IPS-NIHi7 (cell line): ENCODE results near the gene TMEM116.
"Not testable (repeated sequence)": the region's sequence is repeated elsewhere in the genome, so short reads cannot be mapped to it uniquely, and the experiment has no call there.

ENCODE experiments used
- DNase-seq: peaks from one replicate; pipeline ENCODE4 v3.0.0; 2012; ENCODE audit warnings: mixed read lengths; ENCODE audit errors: extremely low spot score

Gene TMEM116

DNA sequence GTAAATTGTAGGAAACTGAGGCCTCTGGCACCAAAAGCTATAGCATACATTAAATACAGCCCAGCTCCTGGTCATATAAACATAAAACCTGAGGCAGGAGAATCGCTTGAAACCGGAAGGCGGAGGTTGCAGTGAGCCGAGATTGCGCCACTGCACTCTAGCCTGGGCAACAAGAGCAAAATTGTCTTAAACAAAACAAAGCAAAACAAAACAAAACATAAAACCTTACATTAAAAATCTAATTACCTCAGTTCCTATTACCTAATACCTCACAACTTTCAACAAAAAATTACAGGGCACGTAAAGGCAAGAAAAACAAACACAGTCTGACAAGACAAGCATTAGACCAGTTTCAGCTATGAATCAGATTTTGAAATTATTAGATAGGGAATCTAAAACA lies 36.7 kb downstream of the TMEM116 start:
- no peak for DNase-seq

DNA sequence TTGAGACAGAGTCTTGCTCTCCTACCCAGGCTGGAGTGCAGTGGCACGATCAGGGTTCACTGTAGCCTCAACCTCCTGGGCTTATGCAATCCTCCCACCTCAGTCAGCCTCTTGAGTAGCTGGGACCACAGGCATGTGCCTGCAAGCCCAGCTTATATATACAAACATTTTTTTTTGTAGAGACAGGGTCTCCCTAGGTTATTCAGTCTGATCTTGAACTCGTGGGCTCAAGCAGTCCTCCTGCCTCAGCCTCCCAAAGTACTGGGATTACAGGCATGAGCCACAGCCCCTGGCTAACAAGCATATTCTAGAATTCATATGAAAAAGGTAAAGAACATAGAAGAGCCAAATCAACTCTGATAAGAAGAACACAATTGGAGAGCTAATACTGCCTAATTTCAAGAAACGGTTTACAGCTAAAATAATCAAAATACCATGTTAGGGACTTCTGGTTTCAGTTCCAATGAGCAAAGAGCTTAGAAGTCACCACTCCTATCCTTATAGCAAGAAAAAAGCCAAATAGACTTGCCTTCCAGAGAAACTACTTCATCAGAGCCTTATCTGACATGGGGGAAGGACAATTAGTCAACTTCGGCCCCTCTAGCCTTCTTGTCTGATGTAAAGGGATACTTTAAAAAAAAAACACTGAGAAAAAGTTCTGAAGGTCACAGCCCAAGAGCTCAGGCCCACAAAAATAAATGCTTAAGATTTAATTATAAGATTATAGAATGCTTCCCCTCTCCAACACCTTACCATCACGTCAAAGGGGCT lies 37.6 kb downstream of the TMEM116 start:
- no peak for DNase-seq

GRCh38 chr12:111971800-111972199 lies 41.2 kb downstream of the TMEM116 start:
- no peak for DNase-seq

- no peak for DNase-seq
Measured at GRCh38 chr12:111964935-111965334, 48.0 kb downstream of the TMEM116 start.

DNA sequence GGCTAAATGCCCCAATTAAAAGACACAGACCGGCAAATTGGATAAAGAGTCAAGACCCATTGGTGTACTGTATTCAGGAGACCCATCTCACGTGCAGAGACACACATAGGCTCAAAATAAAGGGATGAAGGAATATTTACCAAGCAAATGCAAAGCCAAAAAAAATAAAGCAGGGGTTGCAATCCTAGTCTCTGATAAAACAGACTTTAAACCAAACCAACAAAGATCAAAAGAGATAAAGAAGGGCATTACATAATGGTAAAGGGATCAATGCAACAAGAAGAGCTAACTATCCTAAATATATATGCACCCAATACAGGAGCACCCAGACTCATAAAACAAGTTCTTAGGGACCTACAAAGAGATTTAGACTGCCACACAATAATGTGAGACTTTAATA lies 53.4 kb downstream of the TMEM116 start:
- DNase-seq = not testable (repeated sequence)

GRCh38 chr12:111957224-111957623 lies 55.7 kb downstream of the TMEM116 start:
- DNase-seq = not testable (repeated sequence)

DNA sequence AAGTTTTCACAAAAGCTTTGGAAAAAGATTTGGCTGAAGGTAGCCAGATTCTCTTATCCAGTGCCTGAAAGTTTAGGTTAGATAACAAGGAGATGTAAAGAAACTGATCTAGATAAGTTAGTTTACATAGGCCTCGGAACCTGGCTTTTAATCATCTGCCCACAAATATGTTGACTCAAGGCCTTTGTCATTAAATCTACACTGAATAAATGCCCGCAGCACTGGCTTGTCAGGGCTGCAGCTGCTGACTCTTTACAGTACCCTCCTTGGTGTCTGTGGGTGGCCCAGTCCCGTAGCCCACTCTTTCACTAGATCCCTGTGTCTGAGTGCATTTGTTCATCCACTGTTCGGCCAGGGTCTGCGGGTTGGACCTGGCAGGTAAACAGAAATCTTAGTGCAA lies 58.0 kb downstream of the TMEM116 start:
- DNase-seq = no peak

- DNase-seq = no peak
Measured at GRCh38 chr12:111953455-111953854, 59.5 kb downstream of the TMEM116 start.

- DNase-seq = not testable (repeated sequence)
Measured at GRCh38 chr12:111952084-111952787, 60.7 kb downstream of the TMEM116 start.

DNA sequence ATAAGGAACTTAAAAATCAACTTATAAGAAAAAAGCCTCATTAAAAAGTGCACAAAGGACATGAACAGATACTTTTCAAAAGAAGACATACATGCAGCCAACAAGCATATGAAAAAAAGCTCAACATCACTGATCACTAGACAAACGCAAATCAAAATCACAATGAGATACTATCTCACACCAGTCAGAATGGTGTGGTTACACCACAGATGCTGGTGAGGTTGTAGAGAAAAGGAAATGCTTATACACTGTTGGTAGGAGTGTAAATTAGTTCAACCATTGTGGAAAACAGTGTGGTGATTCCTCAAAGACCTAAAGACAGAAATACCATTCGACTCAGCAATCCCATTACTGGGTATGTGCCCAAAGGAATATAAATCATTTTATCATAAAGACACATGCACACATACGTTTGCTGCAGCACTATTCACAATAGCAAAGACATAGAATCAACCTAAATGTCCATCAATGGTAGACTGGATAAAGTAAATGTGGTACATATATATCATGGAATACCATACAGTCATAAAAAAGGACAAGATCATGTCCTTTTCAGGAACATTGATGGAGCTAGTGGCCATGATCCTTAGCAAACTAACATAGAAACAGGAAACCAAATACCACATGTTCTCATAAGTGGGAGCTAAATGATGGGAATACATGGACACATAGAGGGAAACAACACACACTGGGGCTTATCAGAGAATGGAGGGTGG lies 61.8 kb downstream of the TMEM116 start:
- not testable (repeated sequence) for DNase-seq

DNA sequence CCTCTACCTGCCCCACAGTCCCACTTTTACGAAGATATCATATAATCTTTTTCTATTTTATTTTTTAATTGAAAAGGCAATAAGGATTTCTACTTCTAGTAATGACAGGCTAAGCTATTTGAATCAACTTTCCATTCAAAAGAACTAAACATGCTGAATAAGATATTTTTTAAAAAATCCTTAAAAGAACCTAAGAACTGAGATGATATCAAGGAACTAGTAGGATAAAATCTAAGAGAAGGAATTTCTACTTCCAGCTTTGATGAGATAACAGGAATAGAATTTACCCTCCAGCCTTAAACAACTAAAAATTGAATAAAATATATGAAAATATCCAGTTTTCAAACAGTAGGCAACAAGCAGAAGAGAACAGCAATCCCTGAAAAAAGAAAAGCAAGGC lies 69.0 kb downstream of the TMEM116 start:
- no peak for DNase-seq

- DNase-seq = no peak
Measured at GRCh38 chr12:111942557-111942956, 70.4 kb downstream of the TMEM116 start.

DNA sequence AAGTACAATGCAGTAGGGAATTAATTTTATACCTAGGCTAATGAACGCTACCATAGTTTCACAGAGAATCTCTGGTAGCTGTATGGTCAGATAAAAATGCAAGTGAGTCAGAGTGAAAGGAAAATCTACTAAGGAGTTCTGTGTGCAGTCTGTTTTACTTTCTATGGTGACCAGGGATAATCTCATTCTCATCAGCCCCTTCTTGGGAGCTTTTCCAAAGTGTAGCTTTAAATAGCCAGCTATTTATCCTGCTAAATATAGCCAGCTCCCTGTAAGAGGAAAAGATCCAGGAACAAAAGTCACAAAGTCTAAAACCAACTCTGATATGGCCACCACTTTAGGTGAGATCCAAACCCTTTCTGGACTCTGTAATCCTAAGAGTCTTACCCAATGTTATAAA lies 75.5 kb downstream of the TMEM116 start:
- no peak for DNase-seq

GRCh38 chr12:111936869-111937268 lies 76.1 kb downstream of the TMEM116 start:
- no peak for DNase-seq

GRCh38 chr12:111932241-111932640 lies 80.7 kb downstream of the TMEM116 start:
- DNase-seq = no peak

DNA sequence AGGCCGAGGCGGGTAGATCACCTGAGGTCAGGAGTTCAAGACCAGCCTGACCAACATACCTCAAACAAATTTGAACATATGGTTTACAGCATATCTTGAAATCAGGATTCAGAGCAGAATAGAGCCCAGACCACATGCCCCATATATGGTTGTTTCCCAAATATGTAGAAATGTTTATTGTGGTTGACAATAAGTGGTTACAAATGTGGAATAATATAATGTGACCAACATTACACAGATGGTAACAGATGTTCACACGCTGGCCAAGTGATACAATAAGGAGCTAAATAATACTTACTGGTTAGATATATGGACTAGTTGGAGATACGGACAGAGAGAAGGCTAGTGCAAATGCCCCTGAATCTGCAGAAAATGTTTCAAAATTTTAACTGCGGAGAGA lies 85.6 kb downstream of the TMEM116 start:
- DNase-seq = no peak

GRCh38 chr12:111926631-111927030 lies 86.3 kb downstream of the TMEM116 start:
- DNase-seq = no peak

DNA sequence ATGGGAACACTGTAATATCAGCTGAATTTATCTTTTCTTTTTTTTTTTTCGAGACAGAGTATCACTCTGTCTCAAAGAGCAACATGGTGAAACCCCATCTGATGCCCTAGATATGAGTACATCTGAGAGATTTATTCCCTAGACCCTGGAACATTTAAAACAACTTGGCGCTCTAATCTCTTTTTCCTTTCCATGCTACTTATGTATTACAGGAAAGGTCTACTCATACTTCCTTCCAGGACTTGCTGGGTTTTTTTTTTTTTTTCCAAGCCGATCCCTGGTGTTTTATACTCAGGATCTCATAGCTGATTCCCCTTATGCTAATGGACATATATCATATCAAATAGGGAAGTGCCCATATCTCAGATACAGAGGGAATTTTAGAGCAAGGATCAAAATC lies 87.8 kb downstream of the TMEM116 start:
- DNase-seq = no peak

- DNase-seq = no peak
Measured at GRCh38 chr12:111907740-111908139, 105.2 kb downstream of the TMEM116 start.

DNA sequence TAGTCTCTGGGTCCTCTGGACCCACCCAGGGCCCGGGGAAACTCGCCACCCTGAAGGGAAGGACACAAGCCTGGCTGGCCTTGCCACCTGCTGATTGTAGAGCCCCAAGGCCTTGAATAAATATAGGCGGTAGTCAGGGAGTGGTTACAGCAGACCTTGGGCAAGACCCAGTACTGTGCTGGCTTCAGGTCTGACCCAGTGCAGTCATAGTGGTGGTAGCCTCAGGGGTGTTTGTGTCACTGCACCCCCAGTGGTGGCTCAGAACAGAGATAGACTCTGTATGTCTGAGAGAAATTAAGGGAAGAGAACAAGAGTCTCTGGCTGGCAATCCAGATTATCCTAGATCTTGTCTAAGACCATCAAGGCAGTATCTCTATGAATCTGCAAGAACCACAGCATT lies 107.5 kb downstream of the TMEM116 start:
- DNase-seq = no peak

GRCh38 chr12:111904446-111904975 lies 108.5 kb downstream of the TMEM116 start:
- no peak for DNase-seq

DNA sequence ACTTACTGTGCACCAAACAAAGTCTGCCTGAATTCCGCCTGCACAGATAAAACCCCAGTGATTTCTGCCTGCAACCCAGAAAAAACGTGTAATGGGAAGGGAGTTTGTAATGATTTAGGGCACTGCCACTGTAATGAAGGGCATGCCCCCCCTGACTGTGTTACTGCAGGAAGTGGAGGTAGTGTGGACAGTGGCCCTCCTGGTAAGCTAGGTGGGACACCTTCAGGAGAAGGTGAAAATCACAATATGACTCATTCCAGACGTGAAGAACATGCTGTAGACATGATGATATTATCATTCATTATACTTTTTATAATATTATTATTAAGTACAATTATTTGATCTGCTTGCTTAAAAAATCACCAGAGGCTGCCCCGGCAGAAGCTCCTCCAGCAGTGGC lies 111.8 kb downstream of the TMEM116 start:
- no peak for DNase-seq
